Activated CD8-positive, alpha-beta memory T cell treated with anti-CD3 and anti-CD28 coated beads for 48 hours (primary cell): ENCODE results near the gene RAB40C.

Source experiments
- DNase-seq, 3 experiments: peaks; one replicate each; pipeline ENCODE4 v3.0.0-alpha.2; 2020; ENCODE audit warnings: low read depth in 2 of 3, low spot score in 2 of 3

The RAB40C gene

DNA sequence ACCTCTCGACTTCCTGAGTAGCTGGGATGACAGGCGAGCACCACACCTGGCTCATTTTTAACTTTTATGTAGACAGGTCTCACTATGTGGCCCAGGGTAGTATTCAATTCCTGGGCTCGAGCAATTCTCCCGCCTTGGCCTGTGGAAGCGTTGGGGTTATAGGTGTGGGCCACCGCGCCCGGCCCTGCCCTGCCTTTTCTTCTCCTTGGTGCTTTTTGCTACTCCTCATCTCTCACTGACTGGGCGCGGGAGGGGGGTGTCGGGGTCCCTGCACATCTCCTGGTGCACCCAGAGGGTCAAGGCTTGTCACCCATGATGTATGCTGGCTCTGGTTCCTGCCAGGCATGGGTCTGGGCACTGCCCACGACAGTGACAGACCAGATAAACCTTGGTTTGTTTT is 54.7 kb downstream of the RAB40C start:
- DNase-seq, result no peak

- DNase-seq, result no peak
Measured at GRCh38 chr16:645852-646678, 56.2 kb downstream of the RAB40C start.

DNA sequence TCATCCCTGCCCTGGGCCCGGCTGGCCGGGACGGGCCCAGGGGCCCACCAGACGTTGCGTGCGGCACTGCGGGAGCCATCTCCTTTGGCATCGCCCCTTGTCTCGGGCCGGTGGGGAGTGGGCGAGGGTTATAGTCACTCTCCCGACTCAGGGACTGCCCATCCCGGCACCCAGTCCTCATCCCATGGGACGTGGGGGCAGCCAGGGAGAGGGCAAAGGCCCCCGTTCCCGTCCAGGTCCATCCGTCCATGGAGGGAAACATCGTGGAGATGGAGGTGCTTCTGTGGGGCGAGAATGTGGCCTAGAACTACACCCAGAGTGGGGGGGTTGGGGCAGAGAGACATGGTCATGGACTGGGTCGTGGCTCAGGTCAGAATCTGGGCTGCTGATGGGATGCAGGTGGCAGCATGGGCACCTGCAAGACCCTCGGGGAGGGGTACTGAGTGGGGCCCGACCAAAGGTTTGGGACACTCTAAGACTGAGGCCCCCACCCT is 56.9 kb downstream of the RAB40C start:
- no peak for DNase-seq

GRCh38 chr16:647173-647902 is 57.5 kb downstream of the RAB40C start:
- no peak for DNase-seq

GRCh38 chr16:648071-648780 is 58.4 kb downstream of the RAB40C start:
- DNase-seq, result no peak

DNA sequence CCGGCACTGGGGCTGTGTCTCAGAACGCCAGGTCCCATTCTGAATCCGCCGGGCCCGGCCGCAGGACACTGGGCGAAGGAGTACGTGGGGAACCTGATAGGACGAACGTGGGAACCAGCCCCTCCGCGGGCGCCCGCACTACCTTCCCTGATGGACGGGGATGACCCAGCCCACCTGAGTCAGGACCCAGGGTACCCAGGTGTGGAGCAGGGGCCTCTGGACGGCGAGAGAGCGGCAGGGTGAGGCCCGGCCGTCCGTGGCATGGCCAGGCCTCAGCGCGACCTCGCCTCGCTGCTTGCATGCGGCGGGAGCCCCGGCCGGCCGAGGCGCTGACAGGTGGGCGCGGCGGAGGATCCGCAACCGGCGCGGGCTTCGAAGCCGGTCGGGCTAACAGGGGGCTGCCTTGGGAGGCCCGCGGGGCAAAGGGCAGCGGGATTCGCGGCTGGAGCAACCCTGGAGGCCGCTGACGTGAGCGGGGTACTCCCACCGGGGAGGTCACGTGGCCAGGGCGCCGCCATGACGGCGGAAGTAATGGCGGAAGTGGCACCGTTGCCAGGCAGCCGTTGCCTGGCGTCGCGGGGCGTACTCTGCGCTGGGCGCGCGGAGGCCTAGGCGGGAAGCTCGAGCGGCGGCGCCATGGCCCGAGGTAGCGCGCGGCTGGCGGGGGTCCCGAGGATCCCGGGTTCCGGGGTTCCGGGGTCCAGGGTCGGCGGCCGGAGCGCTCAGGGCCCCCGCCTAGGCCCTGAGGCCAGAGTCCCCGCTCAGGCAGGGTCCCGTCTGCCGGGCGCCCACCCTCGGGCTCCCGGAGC is 59.1 kb downstream of the RAB40C start, which contains the start of gene WDR90:
WDR90 (plus strand) TSS at position 585 of the 809 bp plus-strand sequence; CDS start at position 637, 52 bp downstream.
- peak; percentile 79 to 84 (median 79) for DNase-seq

- no peak for DNase-seq
Measured at GRCh38 chr16:649631-650030, 59.8 kb downstream of the RAB40C start.

DNA sequence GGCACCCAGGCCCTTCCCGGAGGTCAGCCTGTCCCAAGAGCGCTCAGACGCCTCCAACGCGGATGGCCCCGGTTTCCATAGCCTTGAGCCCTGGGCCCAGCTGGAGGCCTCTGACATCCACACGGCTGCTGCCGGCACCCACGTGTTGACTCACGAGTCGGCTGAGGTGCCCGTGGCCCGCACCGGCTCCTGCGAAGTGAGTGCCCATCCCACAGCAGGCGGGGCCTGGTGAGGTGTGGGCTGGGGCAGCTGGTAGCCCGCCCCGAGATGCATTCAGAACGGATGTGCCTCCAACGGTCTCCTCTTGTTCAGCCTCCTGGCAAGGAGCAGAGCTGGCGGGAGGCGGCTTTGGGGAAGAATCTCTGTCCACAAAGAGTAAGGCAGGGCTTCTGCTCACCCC is 62.0 kb downstream of the RAB40C start:
- DNase-seq, result no peak

DNA sequence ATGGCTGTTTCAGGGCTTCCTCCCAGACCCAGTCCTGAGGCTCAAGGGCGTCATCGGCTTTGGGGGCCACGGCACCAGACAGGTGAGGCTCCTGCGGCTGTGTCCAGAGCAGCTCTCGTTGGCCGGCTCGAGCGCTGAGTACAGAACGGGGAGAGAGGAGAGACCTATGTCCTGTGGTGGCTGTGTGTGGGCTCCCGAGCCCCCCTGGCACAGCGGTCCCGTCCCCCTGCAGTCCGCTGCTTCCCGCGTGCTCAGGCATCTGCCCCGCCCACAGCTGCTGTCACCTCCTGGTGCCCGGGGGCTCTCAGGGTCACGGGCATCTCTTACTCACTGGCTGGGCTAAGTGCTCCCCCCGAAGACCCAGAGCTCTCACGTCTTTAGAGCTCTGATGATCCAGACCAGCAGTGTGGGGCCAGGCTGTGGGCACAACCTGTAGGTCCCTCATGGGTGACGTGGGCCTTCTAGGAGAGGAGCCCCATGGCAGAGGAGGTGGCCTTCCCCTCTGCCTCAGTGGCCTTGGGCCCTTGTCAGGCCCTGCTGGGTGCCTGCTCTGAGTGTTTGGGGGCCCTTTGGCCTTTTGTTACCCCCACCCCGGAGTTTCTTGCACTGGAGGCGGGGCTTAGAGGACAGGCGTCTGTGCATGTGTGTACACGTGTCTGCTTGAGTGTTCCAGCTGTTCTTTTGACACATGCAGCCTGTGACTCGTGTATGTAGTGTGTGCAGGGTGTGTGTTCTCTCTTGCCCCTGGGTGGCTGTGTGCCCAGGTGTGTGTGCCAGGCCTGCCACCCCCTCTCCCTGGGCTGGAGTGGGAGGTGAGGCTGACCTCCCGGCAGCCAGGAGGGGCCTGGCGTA is 62.8 kb downstream of the RAB40C start:
- no peak for DNase-seq

- no peak for DNase-seq
Measured at GRCh38 chr16:654034-654433, 64.2 kb downstream of the RAB40C start.

GRCh38 chr16:657487-657886 is 67.6 kb downstream of the RAB40C start:
- DNase-seq, result no peak

GRCh38 chr16:658679-659571 is 69.1 kb downstream of the RAB40C start:
- no peak for DNase-seq

DNA sequence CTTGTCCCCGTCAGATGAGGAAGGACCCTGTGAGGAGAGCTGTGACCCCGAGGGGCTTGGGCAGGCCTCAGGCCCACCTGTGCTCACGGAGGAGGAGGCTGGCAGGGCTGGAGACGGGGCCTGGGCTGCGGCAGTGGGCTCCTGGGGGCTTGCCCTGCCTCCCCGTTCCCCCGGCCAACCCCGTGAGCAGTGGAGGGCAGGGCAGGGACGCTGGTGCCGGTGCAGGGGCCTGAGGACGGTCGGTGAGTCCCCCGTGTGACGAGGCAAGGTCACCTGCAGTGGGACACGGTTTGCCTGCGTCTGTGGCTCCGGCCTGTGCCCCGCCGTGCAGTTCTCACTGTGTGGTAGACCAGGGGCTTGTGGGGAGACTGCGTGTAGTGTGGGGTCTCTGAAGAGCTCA is 69.8 kb downstream of the RAB40C start:
- DNase-seq, result no peak

DNA sequence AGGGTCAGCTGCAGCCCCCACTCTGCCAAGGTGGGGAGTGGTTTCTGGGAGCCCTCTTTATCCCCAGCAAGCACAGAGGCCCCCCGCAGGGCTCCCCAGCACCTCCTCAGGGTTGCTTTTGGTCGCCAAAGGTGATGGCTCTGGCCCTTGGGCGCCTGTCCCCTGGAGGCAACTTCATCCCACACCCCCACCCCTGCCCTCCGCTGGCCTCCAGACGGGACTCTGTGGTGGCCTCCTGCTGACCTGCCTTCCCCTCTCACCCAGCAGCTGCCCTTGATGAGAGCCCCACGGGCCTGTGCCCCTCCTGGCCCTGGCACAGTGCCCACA is 70.2 kb downstream of the RAB40C start:
- no peak for DNase-seq

- no peak for DNase-seq
Measured at GRCh38 chr16:660459-661183, 70.8 kb downstream of the RAB40C start.

DNA sequence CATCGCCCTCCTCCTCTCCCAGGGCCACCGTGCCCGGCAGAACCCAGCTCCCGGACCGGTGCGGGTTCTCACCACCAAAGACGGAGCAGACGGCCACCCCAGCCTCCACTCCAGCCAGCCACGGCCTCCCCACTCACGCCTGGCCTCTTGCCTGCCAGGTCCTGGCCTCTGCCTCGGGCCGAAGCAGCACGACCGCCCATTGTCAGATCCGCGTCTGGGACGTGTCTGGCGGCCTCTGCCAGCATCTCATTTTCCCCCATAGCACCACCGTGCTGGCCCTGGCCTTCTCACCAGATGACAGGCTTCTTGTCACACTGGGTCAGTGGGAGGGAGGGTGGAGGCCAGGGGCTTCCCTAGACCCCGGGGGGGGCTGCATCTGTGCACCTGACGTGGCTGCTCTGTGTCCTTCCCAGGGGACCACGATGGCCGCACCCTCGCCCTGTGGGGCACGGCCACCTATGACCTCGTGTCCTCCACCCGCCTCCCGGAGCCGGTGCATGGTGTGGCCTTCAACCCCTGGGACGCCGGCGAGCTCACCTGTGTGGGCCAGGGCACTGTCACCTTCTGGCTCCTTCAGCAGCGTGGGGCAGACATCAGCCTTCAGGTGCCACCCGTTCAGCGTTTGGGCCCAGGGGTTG is 71.4 kb downstream of the RAB40C start:
- DNase-seq, result no peak

DNA sequence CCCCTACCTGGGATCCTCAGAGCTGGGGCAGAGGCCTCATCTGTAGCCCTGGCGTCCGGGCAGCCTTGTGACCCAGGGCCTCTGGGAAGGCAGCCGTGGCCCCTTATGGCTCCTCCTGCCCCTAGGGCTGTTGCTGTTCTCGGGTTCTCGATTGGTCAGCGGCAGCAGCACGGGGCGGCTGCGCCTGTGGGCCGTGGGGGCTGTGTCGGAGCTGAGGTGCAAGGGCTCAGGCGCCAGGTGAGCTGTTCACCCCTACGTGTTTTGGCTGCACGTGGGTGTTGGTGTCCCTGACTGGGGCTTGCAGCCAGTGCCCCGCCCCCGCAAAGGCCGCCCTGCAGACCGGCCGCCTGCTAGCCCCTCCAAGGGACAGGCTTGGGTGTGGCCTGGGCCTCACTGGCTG is 72.2 kb downstream of the RAB40C start:
- no peak for DNase-seq

GRCh38 chr16:662597-662996 is 72.7 kb downstream of the RAB40C start:
- DNase-seq, result no peak
